GM18520 (cell line): Measurements from ENCODE around the gene DPM3.
"Not testable (repeated sequence)": the region's sequence is repeated elsewhere in the genome, so short reads cannot be mapped to it uniquely, and the experiment has no call there.

Experiments
- ATAC-seq: cut with Tn5 transposase; IDR thresholded peaks from one replicate; pipeline ENCODE4 v1.9.1; 2021; ENCODE audit not compliant: unreplicated experiment

The DPM3 gene

GRCh38 chr1:155175927-155176371 lies 35.6 kb upstream of the DPM3 start:
- ATAC-seq, result no peak

DNA sequence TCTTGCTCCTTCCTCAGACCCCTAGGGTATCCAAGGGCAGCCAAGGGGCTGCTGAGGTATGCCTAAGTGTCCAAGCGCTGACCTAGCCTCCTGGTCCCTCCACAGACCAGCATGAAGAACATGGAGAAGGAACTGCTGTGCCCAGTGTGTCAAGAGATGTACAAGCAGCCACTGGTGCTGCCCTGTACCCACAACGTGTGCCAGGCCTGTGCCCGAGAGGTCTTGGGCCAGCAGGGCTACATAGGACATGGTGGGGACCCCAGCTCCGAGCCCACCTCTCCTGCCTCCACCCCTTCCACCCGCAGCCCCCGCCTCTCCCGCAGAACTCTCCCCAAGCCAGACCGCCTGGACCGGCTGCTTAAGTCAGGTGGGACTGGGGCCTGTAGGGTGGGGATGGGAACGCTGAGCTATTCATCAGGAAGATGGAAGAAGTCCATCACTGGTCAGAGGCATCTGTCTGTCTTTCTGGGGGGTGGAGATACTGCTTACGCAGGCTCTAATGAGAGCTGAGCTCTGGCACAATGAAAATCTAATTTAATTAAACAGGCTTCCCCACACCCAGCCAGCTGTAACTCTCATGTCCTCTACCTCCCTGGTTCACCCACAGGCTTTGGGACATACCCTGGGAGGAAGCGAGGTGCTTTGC lies 35.1 kb upstream of the DPM3 start:
- ATAC-seq, result no peak

DNA sequence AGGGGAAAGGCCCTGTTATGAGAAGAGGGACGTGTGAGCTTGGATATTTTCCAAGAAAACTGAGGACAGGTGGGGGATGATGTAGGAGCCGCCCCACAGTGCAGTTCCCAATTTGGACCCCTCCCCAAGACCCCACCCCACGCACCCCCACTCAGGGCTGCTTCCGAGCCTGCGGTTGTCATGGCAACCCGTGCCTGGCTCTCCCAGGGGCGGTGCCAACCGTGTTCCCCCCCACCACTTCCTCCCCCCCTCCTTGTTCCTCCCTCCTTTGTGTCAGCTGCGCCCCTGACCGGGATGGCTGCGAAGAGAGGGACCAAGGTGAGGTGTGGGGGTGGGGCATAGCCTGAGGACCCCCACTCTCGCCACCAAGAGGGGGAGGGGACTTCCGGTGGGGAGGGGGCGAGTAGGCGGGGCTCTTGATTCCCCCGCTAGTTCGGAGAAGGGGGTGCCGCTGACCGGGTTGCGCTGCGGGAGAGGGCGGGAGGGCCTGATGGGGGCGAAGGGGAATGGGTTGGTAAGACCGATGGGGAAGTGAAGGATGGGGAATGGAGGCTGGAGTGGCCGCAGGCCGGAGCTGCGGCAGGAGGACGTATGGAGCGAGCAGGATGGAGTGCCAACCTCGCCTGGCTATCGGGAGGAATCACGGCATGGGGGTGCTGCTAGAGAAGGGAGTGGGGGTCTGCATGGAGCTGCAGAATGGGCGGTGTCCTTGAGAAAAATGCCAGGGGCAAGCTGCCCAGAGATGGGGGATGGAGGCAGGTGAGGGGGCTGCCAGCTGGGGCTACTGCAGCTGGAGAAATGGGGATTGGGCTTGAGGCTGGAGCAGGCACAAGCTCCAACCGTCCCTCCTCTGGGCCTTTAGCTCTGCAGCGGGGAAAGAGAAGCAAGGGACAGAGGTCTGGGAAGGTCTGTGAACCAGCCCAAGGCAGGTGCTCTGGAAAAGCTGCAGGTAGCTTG lies 34.3 kb upstream of the DPM3 start:
- ATAC-seq, result no peak

DNA sequence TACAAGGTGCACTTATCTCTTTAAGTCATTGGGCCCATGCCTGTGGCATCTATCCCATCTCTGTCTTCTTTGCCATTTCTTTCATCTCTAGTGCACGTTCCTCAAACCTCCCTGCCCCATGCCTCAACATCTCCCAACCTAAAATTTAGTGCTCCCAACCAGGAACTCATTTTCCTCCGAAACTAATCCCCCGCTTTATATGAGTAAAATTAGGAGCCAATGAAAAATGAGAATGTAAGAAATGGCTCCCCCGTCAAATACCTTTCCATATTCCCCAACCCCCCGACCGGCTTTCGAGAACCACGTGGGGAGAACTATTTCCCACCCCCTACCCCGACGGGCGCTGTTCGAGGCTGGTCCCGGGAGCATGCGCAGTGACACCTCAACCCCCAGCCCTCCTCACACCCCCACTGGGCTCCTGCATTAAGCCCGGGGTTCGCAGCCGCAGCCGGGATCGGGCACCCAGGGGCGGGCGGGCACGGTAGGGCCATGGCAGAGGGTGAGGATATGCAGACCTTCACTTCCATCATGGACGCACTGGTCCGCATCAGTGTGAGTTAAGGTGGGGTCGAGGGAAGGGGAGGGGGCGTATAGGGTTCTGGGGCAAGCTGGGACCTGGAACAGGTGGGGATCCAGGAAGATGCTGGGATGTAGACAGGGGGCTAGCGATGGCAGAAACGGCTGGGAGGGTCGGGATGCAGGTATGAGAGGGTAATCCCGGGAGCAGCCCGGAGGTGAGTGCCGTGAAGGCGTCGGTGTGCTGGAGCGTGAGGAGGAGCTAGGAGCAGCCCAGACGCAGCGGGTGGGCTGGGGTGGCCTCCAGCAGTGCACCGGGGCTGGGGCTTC lies 33.4 kb upstream of the DPM3 start, which contains the start of gene TRIM46:
TRIM46 (plus strand) TSS at position 372 of the 846 bp plus-strand sequence; CDS start at position 490, 118 bp downstream.
- ATAC-seq, result no peak

DNA sequence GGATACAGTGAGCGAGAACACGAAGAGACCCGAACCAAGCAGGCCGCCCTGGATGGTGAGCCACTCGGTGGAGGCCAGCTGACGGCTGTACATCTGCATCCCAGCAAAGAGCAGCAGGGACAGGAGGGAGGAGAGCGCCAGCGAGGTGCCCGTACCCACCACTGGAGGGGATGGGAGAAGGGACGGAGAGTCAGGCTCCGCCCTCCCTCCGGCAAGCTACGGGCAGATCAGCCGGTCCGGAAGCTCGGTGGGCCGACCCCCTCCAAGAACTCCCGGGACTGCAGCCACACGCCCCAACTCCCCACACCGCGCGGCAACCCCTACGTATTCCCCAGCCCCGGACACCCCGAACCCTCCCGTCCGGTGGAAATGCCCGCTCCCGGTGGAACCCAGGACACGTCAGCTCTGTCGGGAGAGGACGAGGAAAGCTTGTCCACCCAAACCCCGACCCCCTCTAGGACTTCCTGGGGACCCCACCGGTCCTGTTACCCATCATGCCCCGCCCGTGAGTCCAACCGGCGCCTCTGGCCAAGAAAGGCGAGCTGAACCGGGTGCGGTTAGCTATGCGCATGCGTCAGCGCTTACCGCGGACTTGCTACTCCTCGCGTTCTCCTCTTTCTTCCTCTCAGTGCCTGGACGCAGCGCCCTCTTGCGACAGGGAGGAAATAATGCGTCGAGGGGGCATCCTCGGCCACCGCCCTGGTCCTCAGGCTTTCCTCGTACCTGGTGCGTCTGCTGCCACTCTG lies 32.6 kb upstream of the DPM3 start, which contains the start of gene KRTCAP2:
KRTCAP2 (minus strand) TSS at position 573 of the 746 bp plus-strand sequence; CDS start at position 493, 80 bp downstream.
- peak; percentile 65 for ATAC-seq

- ATAC-seq, result peak; percentile 2
Measured at GRCh38 chr1:155171836-155172731, 31.8 kb upstream of the DPM3 start.

DNA sequence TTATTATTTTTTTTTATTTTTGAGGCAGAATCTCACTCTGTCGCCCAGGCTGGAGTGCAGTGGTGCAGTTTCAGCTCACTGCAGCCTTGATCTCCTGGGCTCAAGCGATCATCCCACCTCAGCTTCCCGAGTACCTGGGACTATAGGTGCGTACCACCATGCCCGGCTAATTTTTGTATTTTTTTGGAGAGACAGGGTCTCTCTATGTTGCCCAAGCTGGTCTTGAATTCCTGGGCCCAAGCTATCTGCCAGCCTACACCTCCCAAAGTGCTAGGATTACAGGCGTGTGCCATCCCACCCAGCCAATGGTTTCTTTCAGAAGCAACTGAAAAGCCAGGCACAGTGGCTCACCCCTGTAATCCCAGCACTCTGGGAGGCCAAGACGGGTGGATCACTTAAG lies 30.5 kb upstream of the DPM3 start:
- ATAC-seq, result no peak

- no peak for ATAC-seq
Measured at GRCh38 chr1:155170101-155170785, 29.9 kb upstream of the DPM3 start.

DNA sequence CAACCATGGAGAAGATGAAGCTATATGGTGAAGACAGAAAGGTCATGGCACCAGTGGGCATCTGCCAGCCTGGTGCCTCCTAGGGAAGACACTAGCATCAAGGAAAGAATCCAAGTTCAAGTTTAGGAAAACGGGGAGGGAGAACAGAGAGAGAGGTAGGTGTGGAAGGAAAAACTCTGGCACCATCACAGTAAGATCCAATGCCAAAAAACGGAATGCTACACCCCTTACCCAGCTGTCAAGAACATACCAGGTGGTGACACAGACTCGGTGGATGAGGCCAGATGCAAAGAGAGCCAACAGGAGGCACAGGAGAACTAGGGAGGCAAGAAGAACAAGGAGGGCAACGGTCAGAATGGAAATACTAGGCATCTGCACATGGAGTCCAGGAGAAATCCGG lies 29.2 kb upstream of the DPM3 start:
- ATAC-seq, result no peak

DNA sequence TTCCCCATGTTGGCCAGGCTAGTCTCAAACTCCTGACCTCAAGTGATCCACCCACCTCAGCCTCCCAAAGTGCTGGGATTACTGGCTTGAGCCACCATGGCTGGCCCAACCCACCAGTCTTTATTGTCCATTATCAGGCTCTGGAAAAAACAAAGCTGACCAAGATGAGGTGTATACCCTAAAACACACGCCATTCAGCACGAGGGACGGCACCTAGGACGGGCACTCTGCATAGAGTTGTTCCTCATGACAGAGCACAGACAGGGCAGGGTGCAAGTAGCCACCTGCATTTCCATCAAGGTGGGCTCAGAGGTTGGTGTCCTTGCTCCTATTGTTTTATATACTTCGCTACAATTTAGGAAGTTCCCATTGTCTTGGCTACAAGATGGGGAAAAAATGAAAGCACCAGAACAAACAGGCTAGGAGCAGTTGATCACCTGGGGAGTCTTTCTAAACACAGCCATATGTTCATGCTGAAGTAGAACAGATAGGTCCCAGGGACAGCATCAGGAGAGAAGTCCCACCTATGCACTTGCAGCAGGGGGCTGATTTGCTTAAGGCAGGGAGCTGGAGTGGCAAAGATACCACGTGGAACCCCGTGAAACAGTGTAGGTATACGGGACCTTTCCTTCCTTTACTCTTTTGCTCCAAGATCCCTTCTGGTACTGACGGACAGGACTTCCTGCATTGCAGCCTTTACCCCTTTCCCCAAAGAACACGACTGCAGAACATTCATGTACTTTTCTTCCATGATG lies 28.3 kb upstream of the DPM3 start:
- ATAC-seq, result no peak

DNA sequence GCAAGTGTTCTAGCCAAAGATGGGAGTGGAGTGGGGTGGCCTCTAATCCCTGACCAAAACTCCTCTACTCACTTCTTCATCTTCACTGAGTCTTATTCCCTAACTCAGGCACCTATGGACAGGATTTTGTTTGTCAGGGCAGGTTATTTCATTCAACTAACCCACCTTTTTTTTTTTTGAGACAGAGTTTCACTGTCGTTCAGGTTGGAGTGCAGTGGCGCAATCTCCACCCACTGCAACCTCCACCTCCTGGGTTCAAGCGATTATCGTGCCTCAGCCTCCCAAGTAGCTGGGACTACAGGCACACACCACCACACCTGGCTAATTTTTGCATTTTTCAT lies 27.7 kb upstream of the DPM3 start:
- ATAC-seq, result not testable (repeated sequence)

DNA sequence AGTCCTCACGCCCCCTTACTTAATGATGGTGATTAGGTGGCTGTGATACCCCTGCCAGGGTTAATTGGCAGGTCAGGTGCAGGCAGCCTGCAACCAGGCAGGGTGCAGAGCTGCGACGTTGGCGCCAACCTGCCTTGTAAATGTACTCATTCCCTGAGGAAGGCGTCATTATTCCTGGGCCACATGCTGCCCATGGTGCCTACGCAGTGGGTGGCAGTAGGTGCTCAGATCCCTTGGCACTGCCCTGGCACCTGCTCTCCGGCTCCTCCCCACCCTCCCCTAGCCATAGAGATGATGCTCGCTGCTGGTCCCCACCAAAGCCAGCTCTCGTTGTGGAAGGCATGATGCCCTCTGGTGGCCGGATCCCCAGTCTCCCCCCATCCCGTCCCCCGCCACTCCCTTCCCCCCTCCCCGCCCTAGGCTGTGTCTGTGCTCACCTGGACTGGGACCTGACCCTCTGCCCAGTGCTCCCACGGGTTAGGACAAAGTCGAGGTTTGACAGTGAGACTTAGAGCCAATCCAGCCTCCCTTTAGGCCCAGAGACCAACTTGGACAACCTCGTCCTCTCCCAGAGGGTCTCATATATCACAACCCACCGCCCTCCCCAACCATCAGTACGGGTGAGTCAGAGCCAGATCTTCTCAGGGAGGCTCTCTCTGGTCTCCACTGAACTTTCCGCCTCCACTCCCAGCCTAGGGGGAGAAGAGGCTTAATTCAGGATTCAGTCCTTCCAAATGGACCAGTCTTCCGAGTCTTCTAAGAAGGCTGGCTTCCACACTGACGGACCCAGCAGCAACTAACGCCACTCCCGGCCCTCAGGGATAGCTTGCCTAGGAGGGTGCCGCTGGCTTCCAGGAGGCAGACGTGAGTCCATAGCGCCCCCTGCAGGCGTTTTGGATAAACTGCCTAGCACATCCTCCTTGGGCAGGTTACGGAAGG lies 27.1 kb upstream of the DPM3 start:
- ATAC-seq, result no peak

DNA sequence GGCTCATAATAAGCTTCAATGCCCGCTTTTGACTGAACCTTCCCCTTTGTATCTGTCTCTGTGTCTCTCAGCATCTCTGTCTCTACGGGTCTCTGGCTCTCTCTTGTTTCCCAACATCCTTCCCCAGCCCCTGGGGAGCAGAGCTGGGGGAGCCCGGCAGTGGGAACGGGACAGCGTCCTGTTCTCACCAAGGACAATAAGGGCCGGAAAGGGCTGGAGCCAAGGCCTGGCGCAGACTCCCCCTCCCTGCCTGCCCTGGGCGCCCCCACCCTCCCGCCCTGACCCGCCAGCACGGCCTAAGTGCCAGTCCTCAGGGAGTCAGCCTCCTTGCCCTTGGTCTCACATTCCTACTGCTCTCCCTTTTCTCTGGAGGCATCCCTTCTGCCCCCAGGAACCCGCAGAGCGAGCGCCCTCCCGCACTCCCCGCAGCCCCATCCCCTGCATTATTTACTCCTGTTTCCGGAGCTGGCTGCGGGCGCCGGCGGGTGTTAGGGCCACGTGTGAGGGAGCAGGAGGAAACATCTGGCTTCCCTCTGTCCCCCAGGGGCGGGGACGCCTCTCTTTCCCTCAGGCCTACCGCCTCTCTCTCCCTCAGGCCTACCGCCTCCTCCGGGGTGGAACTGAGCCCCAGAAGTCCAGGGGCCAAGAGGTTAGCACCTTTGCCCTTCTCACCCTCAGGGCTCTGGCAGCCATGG lies 26.3 kb upstream of the DPM3 start:
- ATAC-seq, result no peak

- ATAC-seq, result no peak
Measured at GRCh38 chr1:155166051-155166470, 25.7 kb upstream of the DPM3 start.

- not testable (repeated sequence) for ATAC-seq
Measured at GRCh38 chr1:155164625-155165024, 24.3 kb upstream of the DPM3 start.

- not testable (repeated sequence) for ATAC-seq
Measured at GRCh38 chr1:155163785-155164184, 23.5 kb upstream of the DPM3 start.
